GM23248 (cell line): ENCODE results near the gene ALPL. TPM values are rescaled to one million over a fixed set of nuclear protein-coding genes. Genes with fewer than 3 reads are reported as not detected.
"Not testable (repeated sequence)": the region's sequence is repeated elsewhere in the genome, so short reads cannot be mapped to it uniquely, and the experiment has no call there.

Experiments
- DNase-seq: peaks from one replicate; pipeline ENCODE4 v3.0.0-alpha.2; 2015
- H2AFZ ChIP-seq: fragments of 200-600 bp; sonication (generic); 2 replicates; pipeline ENCODE4 v1.6.1; 2016; ENCODE audit warnings: antibody characterized with exemption
- H3F3A ChIP-seq: fragments of 200-600 bp; sonication (generic); 2 replicates; pipeline ENCODE4 v1.6.1; 2016; ENCODE audit warnings: mild to moderate bottlenecking, antibody characterized with exemption, mixed run types; ENCODE audit not compliant: insufficient read depth
- H3K27ac ChIP-seq: fragments of 200-600 bp; sonication (generic); 2 replicates; pipeline ENCODE4 v1.5.1; 2016; ENCODE audit warnings: mild to moderate bottlenecking
- H3K27me3 ChIP-seq: fragments of 200-600 bp; sonication (generic); replicated peaks from 2 replicates; pipeline ENCODE4 v1.6.1; 2016; ENCODE audit warnings: mild to moderate bottlenecking; ENCODE audit not compliant: insufficient read depth
- H3K36me3 ChIP-seq: fragments of 200-600 bp; sonication (generic); 2 replicates; pipeline ENCODE4 v1.6.1; 2016; ENCODE audit warnings: low read depth, mild to moderate bottlenecking
- H3K4me1 ChIP-seq: fragments of 200-600 bp; sonication (generic); 2 replicates; pipeline ENCODE4 v1.6.1; 2016; ENCODE audit warnings: mild to moderate bottlenecking; ENCODE audit not compliant: insufficient read depth
- H3K4me2 ChIP-seq: fragments of 200-600 bp; sonication (generic); one replicate; pipeline ENCODE4 v1.6.1; 2016; ENCODE audit warnings: mild to moderate bottlenecking; ENCODE audit not compliant: unreplicated experiment
- H3K4me3 ChIP-seq: fragments of 200-600 bp; sonication (generic); 2 replicates; pipeline ENCODE4 v1.5.1; 2016; ENCODE audit warnings: mild to moderate bottlenecking
- H3K79me2 ChIP-seq: fragments of 200-600 bp; sonication (generic); 2 replicates; pipeline ENCODE4 v1.6.1; 2016; ENCODE audit warnings: mild to moderate bottlenecking; ENCODE audit not compliant: insufficient read depth
- H3K9ac ChIP-seq: fragments of 200-600 bp; sonication (generic); 2 replicates; pipeline ENCODE4 v1.6.1; 2016; ENCODE audit warnings: mild to moderate bottlenecking
- H3K9me2 ChIP-seq: fragments of 200-600 bp; sonication (generic); 2 replicates; pipeline ENCODE4 v1.6.1; 2016; ENCODE audit warnings: mixed run types, mild to moderate bottlenecking, moderate library complexity; ENCODE audit not compliant: insufficient read depth
- H3K9me3 ChIP-seq: fragments of 200-600 bp; sonication (generic); one replicate; pipeline ENCODE4 v1.6.1; 2017; ENCODE audit warnings: low read depth
- H4K20me1 ChIP-seq: fragments of 200-600 bp; sonication (generic); 2 replicates; pipeline ENCODE4 v1.6.0; 2016; ENCODE audit not compliant: insufficient read depth
- EZH2 ChIP-seq: fragments of 200-600 bp; sonication (generic); IDR thresholded peaks from 2 replicates; pipeline ENCODE4 v1.6.1; 2018; ENCODE audit warnings: antibody characterized with exemption, mild to moderate bottlenecking; ENCODE audit not compliant: insufficient read depth, poor library complexity, severe bottlenecking
- EZH2phosphoT487 ChIP-seq: fragments of 200-600 bp; sonication (generic); IDR thresholded peaks from 2 replicates; pipeline ENCODE4 v1.6.1; 2018; ENCODE audit warnings: antibody characterized with exemption, moderate library complexity, mild to moderate bottlenecking, low read depth; ENCODE audit not compliant: insufficient read depth
- WGBS, 2 experiments: methylation state at CpG; one replicate each; pipeline ENCODE4 v1.1.6; 2015 to 2017; ENCODE audit warnings: low lambda C conversion rate in 2 of 2, low coverage in 1 of 2; ENCODE audit errors: missing lambda C conversion rate in 2 of 2; 5-methylcytosine and 5-hydroxymethylcytosine counted together
- in situ Hi-C: fragments of 300-500 bp; cut with MboI; formaldehyde crosslinking; loops from 2 replicates; pipeline ENCODE4 v1.15.0; 2020
- polyA plus RNA-seq: library from polyadenylated mRNA; unstranded; fragments of >200 nt; fragmentation: Nextera tagmentation; extraction: Ambion mirVana; gene quantifications from 2 replicates; pipeline ENCODE4 v1.2.1, GENCODE V29; 2016
- total RNA-seq: library from RNA; depleted of rRNA; stranded (reverse); fragments of >200 nt; shearing (Covaris generic); gene quantifications from 2 replicates; pipeline ENCODE4 v1.2.3, GENCODE V29; 2014; rRNA removed

Gene ALPL
- total RNA-seq (not detected in 2 replicates), polyA plus RNA-seq (0.35 and 0.95 TPM in 2 replicates)

DNA sequence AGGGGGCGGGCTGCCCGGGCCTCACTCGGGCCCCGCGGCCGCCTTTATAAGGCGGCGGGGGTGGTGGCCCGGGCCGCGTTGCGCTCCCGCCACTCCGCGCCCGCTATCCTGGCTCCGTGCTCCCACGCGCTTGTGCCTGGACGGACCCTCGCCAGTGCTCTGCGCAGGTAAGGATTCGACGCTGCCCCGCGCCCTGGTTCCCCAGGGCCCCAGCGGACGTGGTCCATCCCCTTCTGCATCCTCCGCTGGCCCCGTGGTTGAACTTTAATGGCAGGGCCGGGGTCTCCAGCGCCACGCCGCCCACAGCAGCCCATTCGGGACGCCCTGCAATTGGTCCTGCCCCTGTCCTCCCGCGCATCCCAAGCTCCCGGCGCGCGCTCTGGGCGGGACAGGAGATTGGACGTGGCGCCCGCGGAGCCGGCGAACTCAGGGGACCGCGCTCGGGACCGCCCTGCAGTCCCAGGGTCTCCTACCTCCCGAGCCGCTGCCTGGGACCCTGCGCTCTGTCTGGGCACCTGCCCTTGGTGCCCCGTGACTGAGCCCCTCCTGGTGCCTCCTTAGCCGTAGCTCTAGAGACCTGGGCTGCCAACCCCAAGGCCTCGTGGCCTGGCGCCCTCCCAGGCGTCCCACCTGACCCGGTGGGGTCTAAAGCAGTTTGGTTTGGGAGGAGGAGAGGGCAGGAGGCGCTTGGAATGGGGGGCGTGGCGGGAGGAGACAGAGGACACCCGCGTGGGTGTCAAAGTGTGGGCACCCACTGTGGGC is at the start of gene ALPL:
TSS of gene ALPL (plus strand) at position 73 of the 762 bp plus-strand sequence. CDS start 44,659 bp downstream, outside the sequence.
- H3K9me2 ChIP-seq, result no peaks in the 10 kb centered on the region
- WGBS, 2 experiments, result 19 to 24% methylated on average over 46 to 48 of the region's 67 CpGs
- in situ Hi-C loops, result no loop called here

DNA sequence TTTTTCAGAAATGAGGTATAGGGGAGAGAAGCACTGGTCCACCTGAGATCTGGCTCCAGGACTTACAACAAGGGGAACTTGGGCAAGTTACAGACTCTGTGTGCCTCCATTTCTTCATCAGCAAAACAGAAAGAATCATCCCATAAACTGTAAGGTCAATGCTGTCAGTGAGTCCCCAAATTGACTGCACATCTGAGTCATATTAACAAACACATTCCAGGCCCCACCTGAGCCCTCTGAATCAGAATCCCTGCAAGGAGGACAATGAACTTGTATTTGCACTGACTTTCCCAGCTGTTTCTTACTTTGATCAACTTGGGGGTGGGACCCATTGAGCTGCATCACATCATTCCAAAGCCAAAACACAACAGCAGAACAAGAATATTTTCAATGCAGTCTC is 44.1 kb upstream of the ALPL start:
- H3K36me3 ChIP-seq, DNase-seq, H3F3A ChIP-seq, H3K9me3 ChIP-seq, H3K9ac ChIP-seq, H3K4me1 ChIP-seq, H2AFZ ChIP-seq, H4K20me1 ChIP-seq, H3K27ac ChIP-seq, H3K27me3 ChIP-seq, H3K79me2 ChIP-seq, H3K9me2 ChIP-seq, H3K4me3 ChIP-seq, in situ Hi-C loops, H3K4me2 ChIP-seq: not testable (repeated sequence)

More for the DNA sequence above, at the start of gene ALPL:
- H4K20me1 ChIP-seq, result no peaks in the 10 kb centered on the region
- H3K27ac ChIP-seq, result no peak within 1 kb of the TSS
- no peaks in the 10 kb centered on the region for H3K36me3 ChIP-seq
- 0 out of 2 replicates have a peak within 1 kb of the TSS, but pooled peaks have one; percentile 20 for H3K9ac ChIP-seq
- H3K9me3 ChIP-seq, result no peaks in the 10 kb centered on the region
- peak within 1 kb of the TSS; percentile 55 for H3K4me3 ChIP-seq
- no peak for TF ChIP-seq EZH2phosphoT487
- DNase-seq, result no peak
- H3K79me2 ChIP-seq, result no peaks in the 10 kb centered on the region
- H3K4me2 ChIP-seq, result peak within 1 kb of the TSS; percentile 56
- peaks cover 19% of the 10 kb centered on the region for H3F3A ChIP-seq
- peaks cover 46% of the 10 kb centered on the region for H3K27me3 ChIP-seq
- peaks cover 11% of the 10 kb centered on the region for H3K4me1 ChIP-seq
- H2AFZ ChIP-seq, result peak within 1 kb of the TSS; percentile 78

DNA sequence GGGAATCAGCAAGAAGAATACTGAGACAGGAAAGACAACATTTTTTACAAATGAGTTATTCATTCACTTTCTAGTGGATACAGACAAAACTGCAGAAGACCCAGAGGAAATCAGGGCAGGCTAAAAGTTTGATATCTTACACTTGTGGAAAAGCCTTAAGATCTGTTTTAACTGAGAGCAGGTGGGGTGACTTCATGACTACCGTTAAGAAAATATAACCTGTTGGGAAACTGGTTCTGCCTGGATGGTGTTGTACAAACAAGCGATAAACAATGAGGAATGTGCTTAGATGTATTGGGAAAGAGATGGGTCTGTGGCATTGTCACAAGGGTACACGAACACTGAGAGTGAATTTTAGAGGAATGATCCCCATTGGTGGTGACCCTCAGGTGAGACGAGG is 41.3 kb upstream of the ALPL start:
- H3K9ac ChIP-seq, H4K20me1 ChIP-seq, H2AFZ ChIP-seq, H3F3A ChIP-seq, H3K4me2 ChIP-seq, H3K27me3 ChIP-seq, H3K4me3 ChIP-seq, H3K9me3 ChIP-seq, DNase-seq, H3K36me3 ChIP-seq, H3K79me2 ChIP-seq, H3K27ac ChIP-seq, in situ Hi-C loops, H3K9me2 ChIP-seq, H3K4me1 ChIP-seq: not testable (repeated sequence)
- WGBS, 2 experiments, result 80 to 91% methylated on average over 4 of the region's 4 CpGs

DNA sequence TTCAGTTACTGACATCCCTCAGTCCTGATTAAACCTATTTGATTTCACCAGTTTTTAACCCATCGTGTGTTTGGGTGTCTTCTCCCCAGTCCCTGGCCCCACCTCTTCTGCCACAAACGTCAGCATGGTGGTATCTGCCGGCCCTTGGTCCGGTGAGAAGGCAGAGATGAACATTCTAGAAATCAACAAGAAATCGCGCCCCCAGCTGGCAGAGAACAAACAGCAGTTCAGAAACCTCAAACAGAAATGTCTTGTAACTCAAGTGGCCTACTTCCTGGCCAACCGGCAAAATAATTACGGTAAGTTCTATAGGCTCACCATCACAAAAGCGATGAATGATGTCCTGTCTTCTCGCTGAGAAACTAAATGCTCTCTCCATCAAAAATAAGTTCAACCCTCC is 40.6 kb upstream of the ALPL start:
- Histone ChIP-seq H2AFZ (no peak overlapping the region), H3K9me2 (no peaks in the 10 kb centered on the region), H3K9me3 (no peaks in the 10 kb centered on the region), H3K79me2 (no peaks in the 10 kb centered on the region), H3K4me2 (no peak overlapping the region), H3K27ac (no peak overlapping the region), H3K36me3 (no peaks in the 10 kb centered on the region; the same call in 1 of the 2 replicates), H4K20me1 (no peaks in the 10 kb centered on the region), H3F3A (no peaks in the 10 kb centered on the region), H3K4me1 (peaks cover 6% of the 10 kb centered on the region), H3K9ac (no peak overlapping the region), H3K4me3 (no peak overlapping the region), H3K27me3 (no peaks in the 10 kb centered on the region)
- 50 to 59% methylated on average over 10 of the region's 10 CpGs for WGBS, 2 experiments
- TF ChIP-seq EZH2, result no peak
- no peak for TF ChIP-seq EZH2phosphoT487
- peak; percentile 55 for DNase-seq
- in situ Hi-C loops, result no loop called here

DNA sequence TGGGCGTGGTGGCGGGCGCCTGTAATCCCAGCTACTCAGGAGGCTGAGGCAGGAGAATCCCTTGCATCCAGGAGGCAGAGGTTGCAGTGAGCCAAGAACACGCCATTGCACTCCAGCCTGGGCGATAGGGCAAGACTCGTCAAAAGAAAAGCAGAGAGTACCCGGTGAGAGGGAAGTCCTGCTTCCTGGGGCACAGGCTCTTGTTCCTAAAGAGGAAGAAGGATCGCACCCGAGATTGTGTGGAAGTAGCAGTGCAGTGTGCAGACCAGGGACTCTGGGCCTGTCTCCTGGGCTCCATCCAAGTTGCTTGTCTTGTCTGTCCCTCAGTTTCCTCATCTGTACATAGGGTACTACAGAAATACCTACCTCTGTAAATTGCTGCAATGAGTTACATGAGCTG is 39.6 kb upstream of the ALPL start:
- WGBS, 2 experiments, result 96% methylated on average over 9 of the region's 9 CpGs
- H3K27me3 ChIP-seq, result no peaks in the 10 kb centered on the region
- H3F3A ChIP-seq, result no peaks in the 10 kb centered on the region
- H3K27ac ChIP-seq, result no peak overlapping the region
- no peak for DNase-seq
- in situ Hi-C loops, result no loop called here
- H3K9ac ChIP-seq, result no peak overlapping the region
- no peaks in the 10 kb centered on the region for H3K9me3 ChIP-seq
- no peaks in the 10 kb centered on the region for H3K79me2 ChIP-seq
- no peak overlapping the region for H3K4me3 ChIP-seq
- no peaks in the 10 kb centered on the region; the same call in 1 of the 2 replicates for H3K36me3 ChIP-seq
- H3K9me2 ChIP-seq, result no peaks in the 10 kb centered on the region
- no peak overlapping the region for H3K4me2 ChIP-seq
- TF ChIP-seq EZH2phosphoT487 (no peak), EZH2 (no peak)
- H3K4me1 ChIP-seq, result peaks cover 6% of the 10 kb centered on the region
- H4K20me1 ChIP-seq, result no peaks in the 10 kb centered on the region
- H2AFZ ChIP-seq, result no peak overlapping the region
